Spleen (tissue), 11 donors: ENCODE results near the gene HGFAC. TPM values are rescaled to one million over a fixed set of nuclear protein-coding genes. Genes with fewer than 3 reads are reported as not detected.

ENCODE experiments used
- DNase-seq: peaks from one replicate; pipeline ENCODE4 v3.0.0-alpha.2; 2020
- H3K27ac ChIP-seq, 8 donors: fragments of 200-600 bp; sonication (generic) in 7 of 8; 1 replicate in 4 of 8; 2 replicates in 4 of 8; pipeline versions ENCODE4 v1.5.0 to v1.8.0; 2016 to 2021; ENCODE audit warnings: inconsistent platforms in 4 of 8, mild to moderate bottlenecking in 4 of 8, moderate library complexity in 1 of 8
- H3K27me3 ChIP-seq, 7 donors: fragments of 200-600 bp; sonication (generic) in 6 of 7; replicated peaks in 1 of 7; 1 replicate in 4 of 7; 2 replicates in 3 of 7; pipeline versions ENCODE4 v1.5.0 to v1.8.0; 2016 to 2021; ENCODE audit warnings: inconsistent platforms in 3 of 7, mild to moderate bottlenecking in 1 of 7
- H3K36me3 ChIP-seq, 6 donors: fragments of 200-600 bp; sonication (generic) in 5 of 6; 1 replicate in 4 of 6; 2 replicates in 2 of 6; pipeline versions ENCODE4 v1.5.0 to v1.8.0; 2016 to 2021; ENCODE audit warnings: inconsistent platforms in 2 of 6
- H3K4me1 ChIP-seq, 6 donors: fragments of 200-600 bp; sonication (generic) in 5 of 6; 1 replicate in 3 of 6; 2 replicates in 3 of 6; pipeline versions ENCODE4 v1.5.0 to v1.8.0; 2016 to 2021; ENCODE audit warnings: inconsistent platforms in 3 of 6
- H3K4me3 ChIP-seq, 8 donors: fragments of 200-600 bp; sonication (generic) in 7 of 8; 1 replicate in 4 of 8; 2 replicates in 4 of 8; pipeline versions ENCODE4 v1.5.0 to v1.8.0; 2016 to 2021; ENCODE audit warnings: inconsistent platforms in 4 of 8, mild to moderate bottlenecking in 4 of 8, moderate library complexity in 2 of 8
- H3K9me3 ChIP-seq, 8 donors: fragments of 200-600 bp; sonication (generic) in 7 of 8; 1 replicate in 4 of 8; 2 replicates in 4 of 8; pipeline versions ENCODE4 v1.5.0 to v1.8.0; 2016 to 2021; ENCODE audit warnings: inconsistent platforms in 4 of 8
- CTCF ChIP-seq, 11 experiments: fragments of 200-600 bp in 7 of 11; fragments of 450-650 bp in 4 of 11; sonication (generic) in 4 of 11; IDR thresholded peaks in 8 of 11; conservative IDR thresholded peaks in 3 of 11; 1 replicate in 7 of 11; 2 replicates in 4 of 11; pipeline versions ENCODE4 v1.4.0 to v1.8.0; 2016 to 2021; ENCODE audit warnings: antibody characterized with exemption in 11 of 11, inconsistent platforms in 4 of 11, mild to moderate bottlenecking in 1 of 11
- POLR2A ChIP-seq, 3 donors: fragments of 450-650 bp; IDR thresholded peaks; one replicate each; pipeline ENCODE4 v1.5.1; 2017; ENCODE audit warnings: antibody characterized with exemption in 3 of 3, mild to moderate bottlenecking in 1 of 3
- POLR2AphosphoS5 ChIP-seq, 3 donors: sonication (generic); formaldehyde crosslinking; IDR thresholded peaks; one replicate each; pipeline ENCODE4 v1.5.1; 2017; ENCODE audit warnings: antibody characterized with exemption in 3 of 3
- WGBS, 5 donors: extraction: QIAGEN DNeasy Blood & Tissue Kit in 3 of 5; methylation state at CpG; one replicate each; pipeline versions ENCODE4 v1.1.5 to v1.1.7; 2013 to 2018; 5-methylcytosine and 5-hydroxymethylcytosine counted together
- intact Hi-C: fragments of 100-400 bp; cut with DNase I; formaldehyde crosslinking; loops from one replicate; pipeline ENCODE4 v1.15.0; 2023; ENCODE audit warnings: low total_unique reads
- polyA plus RNA-seq, 3 donors: library from polyadenylated mRNA; stranded (reverse); fragments of 200-250 nt; gene quantifications; one replicate each; pipeline ENCODE4 v1.2.1, GENCODE V29; 2013
- total RNA-seq, 7 donors: library from RNA; depleted of rRNA in 3 of 7; stranded (reverse); fragments of >200 nt in 3 of 7; fragmentation: NEBNext Ultra II Directional in 4 of 7; extraction: Animal tissue kit (Norgen Biotek cat#: 25700) in 4 of 7; gene quantifications; one replicate each; pipeline versions ENCODE4 v1.1.0 to v1.2.1, GENCODE V29; 2016 to 2021
- donor health status: healthy with polysubstance abuse.
- donor health status: DM: no; HTN: no; CAD: no; lungs with moderate emphysema.
- donor health status: DM: no; HTN: no; CAD: no.
- donor health status: Bipolar disorder and iron deficiency.
- donor health status: healthy.
- donor health status: DM: no; HTN: no; CAD: no.
- donor health status: DM: yes; HTN: yes; CAD: no.

The HGFAC gene
- total and polyA plus RNA-seq, 10 donors: 0.11 to 0.47 (median 0.32) TPM; not detected in 5

DNA sequence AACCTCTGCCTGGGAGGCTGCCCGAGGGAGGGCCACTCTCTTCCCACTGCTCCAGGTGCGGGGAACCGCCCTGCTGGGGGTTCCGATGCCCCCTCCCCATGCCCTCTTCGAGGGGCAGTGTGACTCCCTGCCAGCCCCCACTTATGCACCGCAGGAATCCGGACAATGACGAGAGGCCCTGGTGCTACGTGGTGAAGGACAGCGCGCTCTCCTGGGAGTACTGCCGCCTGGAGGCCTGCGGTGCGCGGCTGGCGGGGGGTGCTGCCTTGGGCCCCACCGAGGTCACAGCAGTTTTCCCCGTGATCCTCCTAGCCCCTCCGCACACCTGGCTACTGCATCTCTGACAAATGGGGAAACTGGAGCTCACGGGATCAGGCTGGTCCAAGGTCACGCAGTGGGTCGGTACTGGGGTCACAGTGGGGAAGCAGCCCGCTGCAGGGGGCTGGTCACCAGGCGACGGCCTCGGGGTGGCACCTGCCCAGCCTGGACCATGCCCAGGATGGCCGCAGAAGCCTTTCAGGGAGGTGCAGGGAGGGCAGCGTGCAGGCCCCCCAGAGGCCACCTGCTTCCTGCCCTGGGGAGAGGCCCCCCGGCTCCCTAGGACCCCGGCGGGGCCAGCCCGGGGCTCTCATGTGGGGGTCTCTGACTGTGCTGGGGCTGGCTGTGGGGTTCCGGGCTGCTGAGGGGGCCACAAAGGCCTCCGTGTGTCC, 3.5 kb downstream of the HGFAC start:
- no peak for TF ChIP-seq POLR2A (IDR thresholded peaks at IDR 0.05)
- Histone ChIP-seq H3K4me3 (no peak overlapping the region), H3K27me3 (peaks cover 0 to 33% (median 0%) of the 10 kb centered on the region in 7 donors), H3K4me1 (peaks cover 3 to 11% (median 8%) of the 10 kb centered on the region in 6 donors), H3K36me3 (no peaks in the 10 kb centered on the region), H3K27ac (no peak overlapping the region), H3K9me3 (no peaks in the 10 kb centered on the region)
- no peak for DNase-seq
- 74 to 86% (median 82%) methylated on average over 7 to 34 of the region's 34 CpGs for WGBS, 5 donors
- intact Hi-C loops: loop anchor here (10.0 kb wide), 1 partner anchor 340 kb away; no protein-coding TSS in a partner anchor

DNA sequence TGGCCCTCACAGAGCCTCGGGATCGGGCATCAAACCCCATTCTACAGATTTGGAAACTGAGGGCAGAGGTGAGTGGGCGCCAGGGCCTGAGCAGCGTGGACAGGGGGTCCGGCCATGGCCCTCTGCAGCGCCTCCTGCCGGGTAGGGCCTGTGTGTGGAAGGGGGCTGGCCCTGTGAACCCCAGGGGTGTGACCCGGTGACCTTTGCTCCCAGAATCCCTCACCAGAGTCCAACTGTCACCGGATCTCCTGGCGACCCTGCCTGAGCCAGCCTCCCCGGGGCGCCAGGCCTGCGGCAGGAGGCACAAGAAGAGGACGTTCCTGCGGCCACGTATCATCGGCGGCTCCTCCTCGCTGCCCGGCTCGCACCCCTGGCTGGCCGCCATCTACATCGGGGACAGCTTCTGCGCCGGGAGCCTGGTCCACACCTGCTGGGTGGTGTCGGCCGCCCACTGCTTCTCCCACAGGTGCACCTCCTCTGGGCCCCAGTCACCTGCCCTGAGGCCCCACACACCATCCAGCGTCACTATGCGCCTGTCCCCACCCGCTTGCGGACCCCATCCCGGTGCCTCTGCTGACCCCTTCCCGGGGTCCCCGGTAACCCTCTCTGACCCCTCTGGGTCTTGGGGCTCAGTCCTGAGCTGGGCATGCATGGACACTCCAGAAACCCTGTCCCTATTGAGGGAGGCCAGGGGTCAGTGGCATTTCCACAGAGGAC, 4.2 kb downstream of the HGFAC start:
- Histone ChIP-seq H3K9me3 (no peaks in the 10 kb centered on the region), H3K4me3 (no peak overlapping the region), H3K27ac (no peak overlapping the region), H3K36me3 (no peaks in the 10 kb centered on the region), H3K4me1 (peaks cover 3 to 11% (median 8%) of the 10 kb centered on the region in 6 donors), H3K27me3 (peaks cover 0 to 35% (median 0%) of the 10 kb centered on the region in 7 donors)
- no peak for DNase-seq
- no peak for TF ChIP-seq CTCF (IDR thresholded peaks at IDR 0.05 in 8 of 11, conservative IDR thresholded peaks at IDR 0.05 in 3 of 11)
- TF ChIP-seq POLR2A (IDR thresholded peaks at IDR 0.05): no peak
- no peak for TF ChIP-seq POLR2AphosphoS5 (IDR thresholded peaks at IDR 0.05)
- 90 to 96% (median 93%) methylated on average over 16 to 34 of the region's 34 CpGs for WGBS, 5 donors
- intact Hi-C loops: loop anchor here (10.0 kb wide), 1 partner anchor 341 kb away; no protein-coding TSS in a partner anchor

GRCh38 chr4:3446631-3447320, 5.0 kb downstream of the HGFAC start:
- TF ChIP-seq POLR2A (IDR thresholded peaks at IDR 0.05): no peak
- no peak for TF ChIP-seq POLR2AphosphoS5 (IDR thresholded peaks at IDR 0.05)
- no peak for TF ChIP-seq CTCF (IDR thresholded peaks at IDR 0.05 in 8 of 11, conservative IDR thresholded peaks at IDR 0.05 in 3 of 11)
- DNase-seq: no peak
- Histone ChIP-seq H3K27me3 (peaks cover 0 to 35% (median 0%) of the 10 kb centered on the region in 7 donors), H3K36me3 (no peaks in the 10 kb centered on the region), H3K9me3 (no peaks in the 10 kb centered on the region), H3K4me3 (no peak overlapping the region), H3K27ac (no peak overlapping the region), H3K4me1 (peaks cover 3 to 11% (median 8%) of the 10 kb centered on the region in 6 donors)
- intact Hi-C loops: loop anchor here (10.0 kb wide), 1 partner anchor 342 kb away; no protein-coding TSS in a partner anchor
- 86 to 97% (median 92%) methylated on average over 11 to 22 of the region's 22 CpGs for WGBS, 5 donors

DNA sequence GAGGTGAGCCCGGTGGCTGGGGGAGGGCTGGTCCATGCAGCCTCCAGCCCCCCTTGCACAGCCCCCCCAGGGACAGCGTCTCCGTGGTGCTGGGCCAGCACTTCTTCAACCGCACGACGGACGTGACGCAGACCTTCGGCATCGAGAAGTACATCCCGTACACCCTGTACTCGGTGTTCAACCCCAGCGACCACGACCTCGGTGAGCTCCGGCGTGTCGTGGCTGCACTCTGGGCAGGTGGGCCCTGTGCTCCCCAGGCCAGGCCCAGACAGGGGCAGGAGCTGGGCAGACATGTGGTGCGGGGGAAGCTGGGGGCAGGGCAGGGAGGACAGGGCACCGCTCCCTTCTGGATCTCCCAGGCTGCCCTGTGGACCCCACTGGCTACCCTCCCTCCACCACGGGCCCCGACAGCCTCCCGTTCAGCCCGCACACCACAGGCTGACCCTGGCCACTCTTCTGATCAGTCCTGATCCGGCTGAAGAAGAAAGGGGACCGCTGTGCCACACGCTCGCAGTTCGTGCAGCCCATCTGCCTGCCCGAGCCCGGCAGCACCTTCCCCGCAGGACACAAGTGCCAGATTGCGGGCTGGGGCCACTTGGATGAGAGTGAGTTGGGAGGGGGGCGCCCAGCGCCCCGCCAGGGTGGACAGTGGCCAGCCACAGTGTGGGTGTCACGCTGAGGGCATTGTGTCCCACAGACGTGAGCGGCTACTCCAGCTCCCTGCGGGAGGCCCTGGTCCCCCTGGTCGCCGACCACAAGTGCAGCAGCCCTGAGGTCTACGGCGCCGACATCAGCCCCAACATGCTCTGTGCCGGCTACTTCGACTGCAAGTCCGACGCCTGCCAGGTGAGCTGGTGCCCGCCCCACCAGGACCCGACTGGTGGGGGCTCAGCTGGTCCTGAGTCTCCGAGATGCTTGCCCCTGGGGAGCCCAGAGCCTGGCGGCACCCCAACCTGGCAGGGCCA, 5.9 kb downstream of the HGFAC start:
- no peak for DNase-seq

More for the DNA sequence above, 5.9 kb downstream of the HGFAC start:
- Histone ChIP-seq H3K36me3 (no peaks in the 10 kb centered on the region), H3K9me3 (no peaks in the 10 kb centered on the region), H3K4me1 (peaks cover 3 to 11% (median 8%) of the 10 kb centered on the region in 6 donors), H3K27me3 (peaks cover 0 to 35% (median 0%) of the 10 kb centered on the region in 7 donors), H3K4me3 (no peak overlapping the region), H3K27ac (no peak overlapping the region)
- TF ChIP-seq CTCF (IDR thresholded peaks at IDR 0.05 in 8 of 11, conservative IDR thresholded peaks at IDR 0.05 in 3 of 11) (no peak), POLR2A (IDR thresholded peaks at IDR 0.05) (no peak), POLR2AphosphoS5 (IDR thresholded peaks at IDR 0.05) (no peak)
- intact Hi-C loops: loop anchor here (10.0 kb wide), 1 partner anchor 343 kb away; no protein-coding TSS in a partner anchor
- WGBS, 5 donors: 87 to 95% (median 93%) methylated on average over 18 to 53 of the region's 53 CpGs
